Neural cell (in vitro differentiated cells): Measurements from ENCODE around the gene SLC8A1. TPM values are rescaled to one million over a fixed set of nuclear protein-coding genes. Genes with fewer than 3 reads are reported as not detected.

Source experiments
- H2AFZ ChIP-seq: fragments of 200-600, 300-800 bp; sonication (generic), shearing (Covaris generic); 2 replicates; pipeline ENCODE4 v1.6.0; 2014; ENCODE audit warnings: low read depth, mild to moderate bottlenecking, antibody characterized with exemption, low read length, moderate library complexity
- H3F3A ChIP-seq: fragments of 200-600 bp; shearing (Covaris generic); 2 replicates; pipeline ENCODE4 v1.6.1; 2016; ENCODE audit warnings: mild to moderate bottlenecking, moderate library complexity, mixed read lengths, antibody characterized with exemption, low read length; ENCODE audit not compliant: insufficient read depth, poor library complexity, severe bottlenecking
- H3K27ac ChIP-seq: fragments of 200-600, 300-800 bp; sonication (generic), shearing (Covaris generic); 2 replicates; pipeline ENCODE4 v1.5.1; 2014; ENCODE audit warnings: mild to moderate bottlenecking, low read length, moderate library complexity
- H3K27me3 ChIP-seq: fragments of 300-800, 200-600 bp; sonication (generic), shearing (Covaris generic); 2 replicates; pipeline ENCODE4 v1.6.0; 2014; ENCODE audit warnings: mild to moderate bottlenecking, low read depth, low read length, moderate library complexity; ENCODE audit not compliant: insufficient read depth
- H3K36me3 ChIP-seq: fragments of 300-800, 200-600 bp; sonication (generic), shearing (Covaris generic); 2 replicates; pipeline ENCODE4 v1.5.1; 2014; ENCODE audit warnings: mild to moderate bottlenecking, antibody characterized with exemption, low read length, moderate library complexity; ENCODE audit not compliant: insufficient read depth
- H3K4me2 ChIP-seq: fragments of 300-800, 200-600 bp; sonication (generic), shearing (Covaris generic); 2 replicates; pipeline ENCODE4 v1.6.0; 2014; ENCODE audit warnings: mild to moderate bottlenecking, low read length
- H3K4me3 ChIP-seq: fragments of 300-800, 200-600 bp; sonication (generic), shearing (Covaris generic); 2 replicates; pipeline ENCODE4 v1.5.1; 2014; ENCODE audit warnings: mild to moderate bottlenecking, low read length, moderate library complexity
- H3K79me2 ChIP-seq: fragments of 200-600 bp; shearing (Covaris generic); replicated peaks from 2 replicates; pipeline ENCODE4 v1.6.0; 2014; ENCODE audit warnings: mild to moderate bottlenecking, low read length, moderate library complexity; ENCODE audit not compliant: insufficient read depth
- H3K9ac ChIP-seq: fragments of 300-800, 200-600 bp; sonication (generic), shearing (Covaris generic); 2 replicates; pipeline ENCODE4 v1.6.1; 2016; ENCODE audit warnings: mild to moderate bottlenecking, low read length, mixed read lengths
- H3K9me2 ChIP-seq: fragments of 200-600 bp; shearing (Covaris generic); 2 replicates; pipeline ENCODE4 v1.6.1; 2016; ENCODE audit warnings: mild to moderate bottlenecking, low read length, mixed read lengths; ENCODE audit not compliant: insufficient read depth
- H3K9me3 ChIP-seq: fragments of 200-600, 300-800 bp; sonication (generic), shearing (Covaris generic); 2 replicates; pipeline ENCODE4 v1.6.1; 2016; ENCODE audit warnings: mild to moderate bottlenecking, mixed run types, low read length, moderate library complexity, mixed read lengths
- H4K20me1 ChIP-seq: fragments of 200-600 bp; shearing (Covaris generic); 2 replicates; pipeline ENCODE4 v1.6.1; 2016; ENCODE audit warnings: mild to moderate bottlenecking, mixed run types; ENCODE audit not compliant: insufficient read depth
- CTCF ChIP-seq: fragments of 450-650 bp; IDR thresholded peaks from 2 replicates; pipeline ENCODE4 v1.5.1; 2014; ENCODE audit warnings: antibody characterized with exemption, mild to moderate bottlenecking, moderate library complexity; ENCODE audit not compliant: poor library complexity, severe bottlenecking
- EP300 ChIP-seq: fragments of 450-650 bp; conservative IDR thresholded peaks from 2 replicates; pipeline ENCODE4 v1.6.1; 2014; ENCODE audit warnings: antibody characterized with exemption, mild to moderate bottlenecking, moderate library complexity; ENCODE audit not compliant: poor library complexity, severe bottlenecking
- EZH2 ChIP-seq: fragments of 200-600, 300-800 bp; shearing (Covaris generic), sonication (generic); IDR thresholded peaks from 2 replicates; pipeline ENCODE4 v1.6.1; 2014; ENCODE audit warnings: antibody characterized with exemption, low read length, borderline replicate concordance, mild to moderate bottlenecking; ENCODE audit not compliant: insufficient read depth, poor library complexity, severe bottlenecking
- MXI1 ChIP-seq: fragments of 450-650 bp; conservative IDR thresholded peaks from 2 replicates; pipeline ENCODE4 v1.6.1; 2014; ENCODE audit warnings: antibody characterized with exemption, mild to moderate bottlenecking; ENCODE audit not compliant: poor library complexity, severe bottlenecking
- POLR2AphosphoS5 ChIP-seq: IDR thresholded peaks from 2 replicates; pipeline ENCODE4 v1.6.1; 2012
- RAD21 ChIP-seq: fragments of 450-650 bp; conservative IDR thresholded peaks from 2 replicates; pipeline ENCODE4 v1.6.1; 2014; ENCODE audit warnings: antibody characterized with exemption, mild to moderate bottlenecking, moderate library complexity
- REST ChIP-seq: IDR thresholded peaks from 2 replicates; pipeline ENCODE4 v1.6.1; 2012; ENCODE audit warnings: borderline replicate concordance
- SMC3 ChIP-seq: fragments of 450-650 bp; conservative IDR thresholded peaks from 2 replicates; pipeline ENCODE4 v1.6.1; 2014; ENCODE audit warnings: antibody characterized with exemption, mild to moderate bottlenecking, moderate library complexity; ENCODE audit not compliant: poor library complexity
- TAF1 ChIP-seq: IDR thresholded peaks from 2 replicates; pipeline ENCODE4 v1.6.1; 2012; ENCODE audit warnings: low read depth
- polyA plus RNA-seq: library from polyadenylated mRNA; depleted of rRNA; stranded (reverse); fragments of >200 nt; gene quantifications from 2 replicates; pipeline ENCODE4 v1.2.3, GENCODE V29; 2014

SLC8A1 gene
- polyA plus RNA-seq, 1 donor from 2014 or later, result 18.7 TPM

GRCh38 chr2:40123326-40123725 is 328.6 kb downstream of the SLC8A1 start:
- Histone ChIP-seq H3K9me3 (no peaks in the 10 kb centered on the region), H3F3A (no peaks in the 10 kb centered on the region), H3K9ac (no peak overlapping the region), H3K4me3 (no peak overlapping the region), H3K79me2 (no peaks in the 10 kb centered on the region), H3K27me3 (no peaks in the 10 kb centered on the region), H3K4me2 (no peak overlapping the region), H3K27ac (no peak overlapping the region), H2AFZ (no peak overlapping the region), H3K9me2 (no peaks in the 10 kb centered on the region), H4K20me1 (no peaks in the 10 kb centered on the region), H3K36me3 (no peaks in the 10 kb centered on the region)
- no peak for TF ChIP-seq REST
- TF ChIP-seq MXI1, result no peak
- TF ChIP-seq CTCF, result no peak
- TF ChIP-seq POLR2AphosphoS5, result no peak
- TF ChIP-seq SMC3, result no peak
- TF ChIP-seq RAD21, result no peak
- TF ChIP-seq EP300, result no peak
- no peak for TF ChIP-seq TAF1
- no peak for TF ChIP-seq EZH2

GRCh38 chr2:40120957-40121356 is 330.9 kb downstream of the SLC8A1 start:
- Histone ChIP-seq H3K27me3 (no peaks in the 10 kb centered on the region), H3K36me3 (no peaks in the 10 kb centered on the region), H3K9me3 (no peaks in the 10 kb centered on the region), H3K9me2 (no peaks in the 10 kb centered on the region), H2AFZ (no peak overlapping the region), H3F3A (no peaks in the 10 kb centered on the region), H3K9ac (no peak overlapping the region), H3K27ac (no peak overlapping the region), H3K79me2 (no peaks in the 10 kb centered on the region), H4K20me1 (no peaks in the 10 kb centered on the region), H3K4me2 (no peak overlapping the region), H3K4me3 (no peak overlapping the region)
- TF ChIP-seq TAF1, result no peak

GRCh38 chr2:40120026-40120425 is 331.9 kb downstream of the SLC8A1 start:
- Histone ChIP-seq H3K4me3 (no peak overlapping the region), H3K27me3 (no peaks in the 10 kb centered on the region), H3K9me2 (no peaks in the 10 kb centered on the region), H3K4me2 (no peak overlapping the region), H3K27ac (no peak overlapping the region), H3K9ac (no peak overlapping the region), H2AFZ (no peak overlapping the region), H3K79me2 (no peaks in the 10 kb centered on the region), H4K20me1 (no peaks in the 10 kb centered on the region), H3K9me3 (no peaks in the 10 kb centered on the region), H3K36me3 (no peaks in the 10 kb centered on the region), H3F3A (no peaks in the 10 kb centered on the region)
- no peak for TF ChIP-seq RAD21
- no peak for TF ChIP-seq SMC3
- TF ChIP-seq EZH2, result no peak
- TF ChIP-seq CTCF, result no peak
- no peak for TF ChIP-seq EP300
- TF ChIP-seq POLR2AphosphoS5, result no peak
- no peak for TF ChIP-seq TAF1
- TF ChIP-seq REST, result no peak
